HG03457 (cell line): ENCODE data around the gene TAF7L.

Experiments used
- ATAC-seq: cut with Tn5 transposase; IDR thresholded peaks from one replicate; pipeline ENCODE4 v1.9.1; 2021; ENCODE audit warnings: moderate number of reproducible peaks; ENCODE audit not compliant: unreplicated experiment

Gene TAF7L

DNA sequence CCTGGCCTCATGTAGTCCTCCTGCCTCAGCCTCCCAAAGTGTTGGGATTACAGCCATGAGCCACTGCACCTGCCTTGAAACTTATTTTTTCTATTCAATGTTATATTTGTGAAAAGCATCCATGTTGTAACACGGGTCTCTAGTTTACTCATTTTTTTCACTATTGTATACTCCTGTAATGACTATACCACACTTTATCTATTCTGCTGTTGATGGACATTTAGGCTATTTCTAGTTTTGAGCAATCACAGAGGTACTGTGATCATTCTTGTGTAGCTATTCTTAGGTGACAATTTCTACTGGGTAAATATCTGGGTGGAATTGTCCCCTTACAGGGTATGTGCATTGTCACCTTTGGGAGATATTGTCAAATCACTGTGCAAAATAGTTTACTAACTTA, 67.9 kb downstream of the TAF7L start:
- ATAC-seq, result no peak

DNA sequence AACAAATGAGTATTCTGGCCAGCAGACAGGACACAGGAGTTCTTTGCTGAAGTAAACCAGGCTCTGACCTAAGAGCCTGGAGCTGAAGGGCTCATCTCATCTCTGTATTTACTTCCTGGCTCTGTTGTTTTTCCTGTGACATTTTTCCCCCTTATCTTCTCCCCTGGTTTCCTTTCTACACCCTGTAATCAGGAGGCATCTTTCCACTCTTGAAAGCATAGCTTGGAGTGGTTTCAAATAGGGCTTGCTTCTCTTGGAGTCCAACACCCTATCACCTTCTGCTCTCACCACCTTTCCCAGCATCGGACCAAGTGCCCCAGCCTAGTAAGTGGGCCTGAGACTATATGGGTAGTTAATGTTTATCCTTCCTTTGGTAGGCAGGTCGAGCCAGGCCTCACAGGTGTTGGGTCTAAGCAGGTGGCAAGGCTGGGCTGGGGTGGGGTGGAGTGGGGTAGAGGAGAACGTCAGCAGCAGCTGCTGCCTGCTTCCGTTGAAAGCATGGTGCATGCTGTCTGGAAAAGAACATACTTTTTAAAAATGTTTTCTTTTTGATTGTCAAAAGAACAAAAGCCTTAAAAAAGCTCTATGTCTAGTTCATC, 70.4 kb downstream of the TAF7L start:
- no peak for ATAC-seq

DNA sequence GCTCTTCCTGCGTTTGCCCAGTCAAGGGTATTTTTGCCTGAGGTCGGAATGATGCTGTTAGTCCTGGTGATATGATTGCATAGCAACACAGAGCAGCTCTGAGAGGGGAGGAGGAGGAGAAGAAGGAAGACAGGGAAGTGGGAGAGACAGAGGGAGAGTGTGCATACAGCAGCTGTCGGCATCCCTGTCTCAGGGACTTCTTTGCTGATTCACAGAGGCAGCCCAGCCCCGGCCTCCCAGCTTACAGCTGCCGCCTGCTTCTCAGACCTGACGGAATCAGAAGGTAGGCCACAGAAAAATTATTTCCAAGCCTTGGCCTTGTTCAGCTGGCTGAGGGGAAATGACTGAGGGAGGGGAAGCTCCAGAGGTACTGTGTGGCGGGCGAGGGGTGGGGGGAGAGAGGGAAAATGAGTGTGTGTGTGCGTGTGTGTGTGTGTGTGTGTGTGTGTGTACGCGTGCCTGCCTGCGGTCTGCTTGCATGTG, 71.2 kb downstream of the TAF7L start:
- no peak for ATAC-seq

DNA sequence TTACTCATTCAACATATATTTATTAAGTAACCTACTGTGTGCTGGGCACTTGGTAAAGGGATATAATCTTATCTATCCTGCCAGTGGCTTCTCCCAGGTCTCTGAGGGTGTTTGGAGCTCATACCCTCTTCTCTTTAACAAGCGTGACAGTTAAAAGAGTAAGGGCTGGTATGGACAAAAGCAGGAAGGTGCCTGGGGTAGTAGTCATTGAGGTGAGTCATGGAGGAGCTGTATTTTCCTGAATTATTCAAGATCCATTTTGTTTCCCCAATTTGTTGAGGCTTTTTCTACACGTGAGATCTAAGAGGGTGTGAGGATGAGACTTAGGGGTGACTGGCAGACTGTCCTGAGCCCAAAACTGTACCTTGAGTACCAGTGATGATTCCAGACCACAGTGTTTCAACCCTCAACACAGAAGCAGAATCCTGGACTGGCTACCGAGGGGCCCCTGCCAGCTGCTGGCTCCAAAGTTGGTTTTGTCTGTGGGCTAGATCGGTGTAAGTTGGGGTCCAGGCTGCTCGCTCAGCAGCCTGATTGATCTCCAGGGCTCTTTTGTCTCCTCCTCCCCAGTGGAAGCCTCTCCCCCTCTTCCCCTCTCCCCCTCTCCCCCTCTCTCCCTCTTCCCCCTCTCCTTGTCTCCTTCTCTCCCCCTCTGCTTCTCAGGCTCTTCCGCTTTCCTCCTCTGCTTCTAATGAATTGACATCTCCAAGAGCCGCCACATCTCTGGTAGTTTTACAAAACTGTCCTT, 71.8 kb downstream of the TAF7L start, which contains the start of gene DRP2:
Gene DRP2 (plus strand): TSS at position 671 of the 748 bp plus-strand sequence. CDS start 11,862 bp downstream, outside the sequence.
- no peak for ATAC-seq
